ENCODE data around the gene EYA2.

EYA2 gene

DNA sequence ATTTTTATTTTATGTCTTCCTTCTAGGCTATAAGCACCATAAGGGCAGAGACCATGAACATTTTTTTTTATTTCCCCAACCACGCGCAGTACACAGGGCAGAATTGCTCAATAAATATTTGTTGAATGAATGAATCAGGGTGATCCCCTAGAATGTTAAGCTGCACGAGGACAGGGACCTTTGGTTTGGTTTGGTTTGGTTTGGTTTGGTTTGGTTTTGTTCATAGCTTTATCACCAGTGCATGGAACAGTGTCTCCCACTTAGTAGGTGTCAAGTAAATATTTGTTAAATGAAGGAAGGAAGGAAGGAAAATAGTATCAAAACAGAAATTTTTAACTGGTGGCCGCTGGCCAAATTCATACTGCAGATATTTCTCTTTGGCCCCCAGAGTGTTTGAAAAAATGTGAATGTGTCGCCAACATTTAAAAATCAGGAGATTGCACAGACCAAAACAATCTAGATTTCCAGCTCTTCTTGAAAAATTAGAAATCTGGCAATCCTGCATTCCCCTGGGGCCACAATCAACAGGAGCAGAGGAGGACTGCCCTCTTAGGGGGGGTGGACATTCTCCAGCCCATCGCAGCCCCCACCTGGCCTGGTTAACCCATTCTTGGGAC lies 205.3 kb downstream of the EYA2 start:
- no peak for DNase-seq (ENCODE audit: low read depth in 2 of 3, low spot score in 2 of 3)

DNA sequence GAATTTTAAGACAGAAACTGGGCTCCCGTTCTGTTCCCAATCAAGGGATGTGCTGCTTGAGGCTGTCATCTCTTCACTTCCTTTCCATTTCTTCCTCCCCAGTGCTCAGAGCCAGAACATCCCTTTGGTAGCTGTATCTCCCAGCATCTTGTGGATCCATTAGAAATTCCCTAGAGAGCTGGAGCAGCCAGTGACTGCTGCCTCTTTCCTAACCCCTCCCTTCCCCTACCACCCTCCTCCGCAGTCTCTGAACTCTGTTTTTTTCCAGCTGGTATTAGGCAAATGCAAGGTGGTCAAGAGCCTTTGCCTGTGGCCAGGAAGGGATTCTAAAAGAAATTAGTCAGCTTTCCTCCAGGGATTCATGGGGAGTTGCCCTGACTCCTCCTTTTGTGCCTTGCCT lies 208.0 kb downstream of the EYA2 start:
- no peak for DNase-seq (ENCODE audit: low read depth in 2 of 3, low spot score in 2 of 3)

DNA sequence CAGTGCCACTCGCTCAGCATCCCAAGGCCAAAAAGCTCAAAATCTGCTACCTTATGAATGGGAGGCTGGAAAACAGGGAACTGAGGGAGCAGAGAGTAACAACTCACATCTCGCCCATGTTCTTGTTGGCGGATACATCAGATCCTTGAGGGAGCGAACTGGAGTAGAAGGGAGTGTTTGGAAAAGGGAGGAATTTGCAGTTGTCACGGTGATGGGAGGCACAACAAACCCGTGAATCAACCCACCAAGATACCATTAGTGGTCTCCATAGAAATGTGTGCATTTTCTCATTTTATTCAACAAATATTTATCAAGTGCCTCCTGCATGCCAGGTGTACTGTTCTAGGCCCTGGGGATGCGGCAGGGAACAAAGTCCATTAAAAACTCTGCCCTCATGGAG lies 212.1 kb downstream of the EYA2 start:
- DNase-seq (ENCODE audit: low read depth in 2 of 3, low spot score in 2 of 3): no peak

DNA sequence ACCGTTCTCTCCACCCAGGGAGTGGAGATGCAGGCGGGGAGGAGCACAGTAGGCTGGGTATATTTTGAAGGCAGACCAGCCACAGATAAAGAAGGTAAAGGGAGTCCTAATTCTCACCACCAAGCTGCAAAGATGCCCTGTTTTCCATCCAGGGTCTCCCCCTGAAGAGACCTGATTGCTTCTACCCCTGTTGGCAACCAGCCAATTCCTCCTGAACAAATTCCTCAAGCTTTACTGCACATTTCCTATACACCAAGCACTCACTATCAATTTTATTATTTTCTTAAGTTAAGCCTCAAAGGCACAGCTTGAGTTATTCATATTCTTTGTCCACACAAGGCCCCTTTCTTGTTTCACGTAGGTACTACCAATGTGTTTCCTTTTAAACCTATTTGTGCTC lies 214.4 kb downstream of the EYA2 start:
- no peak for DNase-seq (ENCODE audit: low read depth in 2 of 3, low spot score in 2 of 3)

DNA sequence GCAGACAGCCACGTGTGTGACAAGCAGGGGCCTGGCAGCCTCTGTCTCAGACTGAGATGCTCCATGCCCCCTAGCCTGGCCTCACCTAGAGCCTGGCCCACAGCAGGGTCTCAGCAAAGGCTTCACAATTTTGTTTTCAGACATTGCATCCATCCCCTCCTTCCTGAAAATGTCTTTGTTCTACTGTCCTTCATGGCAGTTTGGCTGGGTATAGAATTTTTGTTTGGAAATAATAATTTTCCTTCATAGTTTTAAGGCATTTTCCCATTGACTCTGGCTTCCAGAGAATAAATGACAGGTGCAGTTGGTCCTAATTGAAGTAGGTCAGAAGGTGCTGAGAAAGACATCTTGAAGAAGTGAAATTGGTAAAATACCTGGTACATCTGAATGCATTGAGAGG lies 216.2 kb downstream of the EYA2 start:
- DNase-seq (ENCODE audit: low read depth in 2 of 3, low spot score in 2 of 3): no peak

DNA sequence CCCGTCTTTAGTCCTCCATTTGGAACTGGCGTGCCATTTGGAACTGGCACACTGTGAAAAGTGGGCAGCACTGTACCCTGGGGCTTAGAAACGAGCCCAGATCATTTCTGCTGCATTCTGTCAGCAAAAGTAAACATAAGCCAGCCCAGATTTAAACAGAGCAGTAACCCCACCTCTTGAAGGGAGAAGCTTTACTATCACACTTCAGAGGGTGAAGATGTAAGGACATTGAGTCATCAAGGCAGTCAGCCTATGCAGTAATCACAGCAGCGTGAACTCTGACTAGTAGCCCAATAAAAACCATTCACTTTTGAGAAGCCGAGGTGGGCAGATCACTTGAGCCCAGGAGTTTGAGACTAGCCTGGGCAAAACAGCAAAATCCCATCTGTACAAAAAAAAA lies 216.9 kb downstream of the EYA2 start:
- no peak for DNase-seq (ENCODE audit: low read depth in 2 of 3, low spot score in 2 of 3)

DNA sequence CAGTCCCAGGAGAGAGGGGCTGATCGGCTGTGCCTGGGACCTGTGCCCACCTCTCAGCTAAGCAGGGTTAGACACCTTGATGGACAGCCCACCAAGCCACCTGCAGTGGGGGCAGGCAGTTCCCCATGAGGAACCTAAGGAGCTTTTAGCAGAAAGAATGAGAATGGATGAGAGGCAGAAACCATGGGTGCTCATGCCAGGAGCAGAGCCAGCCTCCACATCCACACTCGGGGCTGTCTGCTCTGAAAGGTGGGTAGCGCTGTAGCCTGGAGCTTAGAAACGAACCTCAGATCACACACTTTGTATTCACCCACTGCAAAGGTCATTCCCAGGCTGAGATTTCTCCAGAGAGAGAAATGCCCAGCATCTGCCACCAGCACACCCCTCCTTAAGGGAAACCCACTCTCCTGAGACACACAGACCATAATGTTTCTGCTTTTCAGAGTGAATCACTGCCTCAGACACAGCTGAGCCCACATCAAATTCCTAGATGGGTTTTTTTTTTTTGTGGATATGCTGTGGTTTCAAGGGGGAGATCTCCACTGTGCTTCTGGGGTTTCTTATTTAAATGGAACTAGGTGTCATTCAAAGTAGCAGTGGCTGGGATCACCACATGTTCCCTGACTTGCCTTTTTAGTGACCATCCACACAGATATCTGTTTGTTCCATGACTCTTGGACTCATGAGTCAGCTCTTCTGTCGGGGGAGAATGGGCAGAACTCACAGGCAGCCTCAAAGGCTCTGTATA lies 218.9 kb downstream of the EYA2 start:
- DNase-seq (ENCODE audit: low read depth in 2 of 3, low spot score in 2 of 3): no peak

DNA sequence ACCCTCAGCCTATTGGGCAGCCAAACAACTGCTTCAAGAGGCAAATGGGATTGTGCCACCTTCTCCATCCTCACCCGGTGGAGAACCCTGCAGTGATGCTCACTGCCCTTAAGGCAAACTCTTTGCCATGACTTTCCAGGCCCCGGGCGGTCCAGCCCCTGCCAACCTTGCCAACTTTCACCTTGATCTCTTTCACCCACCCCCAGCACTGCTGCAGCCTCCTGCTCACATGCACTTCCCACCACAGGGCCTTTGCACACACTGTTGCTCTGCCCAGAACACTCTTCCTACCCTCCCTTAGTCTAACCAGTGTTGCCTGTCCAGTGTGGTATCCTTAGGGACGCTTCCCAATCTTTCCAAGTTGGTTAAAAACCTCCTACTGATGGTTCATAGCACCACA lies 221.1 kb downstream of the EYA2 start:
- no peak for DNase-seq (ENCODE audit: low read depth in 2 of 3, low spot score in 2 of 3)

DNA sequence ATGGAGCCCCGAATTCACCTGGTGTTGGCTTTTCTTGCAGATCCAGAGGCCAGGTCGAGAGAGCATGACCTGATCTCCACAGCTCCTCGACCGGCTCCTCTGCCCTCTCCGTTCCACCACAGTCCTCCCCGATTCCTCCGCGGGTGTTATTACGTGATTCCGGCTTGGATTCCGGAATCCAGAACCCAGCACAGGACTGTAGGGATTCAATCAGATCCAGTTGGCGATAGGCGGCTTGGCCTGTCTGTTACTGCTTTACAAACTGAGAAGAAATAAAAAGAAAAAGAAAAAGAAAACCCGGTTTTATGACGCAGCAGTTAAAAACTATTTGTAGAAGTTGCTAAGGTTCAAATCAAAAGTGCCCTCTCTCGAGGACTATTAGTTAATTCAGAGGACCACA lies 222.7 kb downstream of the EYA2 start:
- DNase-seq (ENCODE audit: low read depth in 2 of 3, low spot score in 2 of 3): no peak

DNA sequence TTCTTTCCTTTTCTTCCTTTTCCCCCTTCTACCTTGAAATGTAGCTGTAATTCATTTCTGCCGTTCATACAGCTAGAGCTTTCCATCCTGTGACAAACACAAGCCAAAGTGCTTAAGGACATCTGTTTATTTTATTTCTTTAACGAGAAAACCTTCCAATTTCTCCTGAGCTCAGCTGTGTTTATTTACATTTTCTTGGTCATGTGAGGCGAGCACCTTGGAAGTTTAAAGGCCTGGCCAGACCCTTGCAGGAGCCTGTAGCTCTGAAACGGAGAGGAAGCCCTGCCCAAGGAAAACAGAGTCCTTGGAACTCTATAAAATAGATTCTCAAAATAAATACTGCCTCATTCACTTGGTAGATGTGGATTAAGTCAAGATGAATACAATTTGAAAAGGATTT lies 223.1 kb downstream of the EYA2 start:
- DNase-seq (ENCODE audit: low read depth in 2 of 3, low spot score in 2 of 3): no peak

DNA sequence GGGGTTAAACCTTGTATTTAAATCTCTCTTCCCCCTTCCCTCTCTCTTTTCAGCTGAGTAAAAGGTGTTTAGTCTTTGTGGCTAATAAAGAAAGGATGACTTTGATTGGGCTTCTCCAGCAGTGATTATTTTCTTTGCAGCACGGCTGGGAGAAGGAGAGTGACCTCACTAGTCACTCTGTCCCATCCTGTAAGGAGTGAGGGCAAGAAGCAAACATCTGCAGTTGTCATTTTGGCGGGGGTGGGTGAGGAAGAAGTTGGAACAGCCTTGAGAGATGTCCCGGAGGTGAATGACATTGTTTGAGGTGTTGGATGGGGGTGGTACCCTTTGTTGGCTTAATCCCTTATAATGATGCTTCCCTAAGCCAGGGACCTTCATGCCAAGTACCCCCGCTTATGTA lies 223.6 kb downstream of the EYA2 start:
- DNase-seq (ENCODE audit: low read depth in 2 of 3, low spot score in 2 of 3): no peak

DNA sequence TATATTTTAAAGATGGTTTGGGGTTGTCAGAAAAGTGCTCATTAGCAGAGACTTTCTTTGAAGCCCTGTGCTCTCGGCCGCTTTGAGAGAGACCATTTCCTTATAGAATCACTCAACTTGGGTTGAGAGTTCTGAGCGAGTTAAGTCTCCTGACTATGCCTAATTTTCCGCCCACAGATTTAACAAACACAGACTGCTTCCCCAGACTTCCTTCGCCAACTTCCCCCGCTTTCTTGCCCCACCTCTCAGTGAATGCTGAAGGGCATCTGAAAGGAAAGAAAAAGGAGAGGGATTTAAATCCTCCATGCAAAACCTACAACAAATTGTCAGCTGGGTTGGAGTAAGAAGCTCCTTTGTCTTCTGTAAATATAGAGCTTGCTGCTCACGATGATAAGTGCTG lies 224.0 kb downstream of the EYA2 start:
- DNase-seq (ENCODE audit: low read depth in 2 of 3, low spot score in 2 of 3): no peak

DNA sequence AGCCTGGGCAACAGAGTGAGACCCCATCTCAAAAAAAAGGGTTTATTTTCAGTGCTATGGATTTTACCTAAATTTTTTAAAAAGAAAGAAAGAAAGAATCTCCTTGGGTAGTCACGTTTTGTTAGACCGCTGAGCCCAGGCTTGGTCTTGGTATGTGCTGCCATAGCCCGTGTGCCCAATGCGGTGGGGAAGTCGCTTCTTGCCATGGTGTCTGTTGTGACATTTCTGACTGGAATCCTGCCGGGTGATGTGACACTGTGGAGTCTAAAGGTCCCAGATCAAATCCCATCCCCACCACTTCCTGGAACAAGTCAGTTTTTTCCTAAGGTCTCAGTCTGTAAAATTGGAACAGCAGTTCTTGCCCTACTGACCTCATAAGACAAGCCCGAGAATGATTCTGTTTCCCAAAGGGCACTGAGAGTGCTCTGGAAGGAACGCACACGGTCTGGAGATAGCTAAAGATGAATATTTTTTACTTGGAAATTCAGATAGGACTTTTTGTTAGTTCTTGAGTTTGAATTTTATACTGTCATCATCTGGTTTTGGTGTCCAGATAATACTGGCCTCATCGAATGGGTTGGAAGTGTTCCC lies 225.8 kb downstream of the EYA2 start:
- DNase-seq (ENCODE audit: low read depth in 2 of 3, low spot score in 2 of 3): no peak

DNA sequence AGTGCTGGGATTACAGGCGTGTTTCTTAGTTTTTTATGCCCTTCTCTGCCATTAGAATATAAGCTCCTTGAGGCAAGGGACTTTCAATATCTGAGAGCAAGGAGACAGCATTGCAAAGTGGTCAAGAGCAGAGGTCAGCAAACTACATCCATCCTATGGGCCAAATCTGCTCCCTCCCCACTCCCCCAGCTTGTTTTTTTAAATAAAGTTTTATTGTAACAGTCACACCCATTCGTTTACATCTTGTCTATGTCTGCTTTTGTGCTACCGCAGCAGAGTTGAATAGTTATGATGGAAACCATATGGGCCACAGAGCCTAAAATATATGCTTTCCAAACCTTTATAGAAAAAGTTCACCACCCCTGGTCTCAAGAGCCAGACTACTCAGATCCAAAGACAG lies 227.9 kb downstream of the EYA2 start:
- DNase-seq (ENCODE audit: low read depth in 2 of 3, low spot score in 2 of 3): no peak

DNA sequence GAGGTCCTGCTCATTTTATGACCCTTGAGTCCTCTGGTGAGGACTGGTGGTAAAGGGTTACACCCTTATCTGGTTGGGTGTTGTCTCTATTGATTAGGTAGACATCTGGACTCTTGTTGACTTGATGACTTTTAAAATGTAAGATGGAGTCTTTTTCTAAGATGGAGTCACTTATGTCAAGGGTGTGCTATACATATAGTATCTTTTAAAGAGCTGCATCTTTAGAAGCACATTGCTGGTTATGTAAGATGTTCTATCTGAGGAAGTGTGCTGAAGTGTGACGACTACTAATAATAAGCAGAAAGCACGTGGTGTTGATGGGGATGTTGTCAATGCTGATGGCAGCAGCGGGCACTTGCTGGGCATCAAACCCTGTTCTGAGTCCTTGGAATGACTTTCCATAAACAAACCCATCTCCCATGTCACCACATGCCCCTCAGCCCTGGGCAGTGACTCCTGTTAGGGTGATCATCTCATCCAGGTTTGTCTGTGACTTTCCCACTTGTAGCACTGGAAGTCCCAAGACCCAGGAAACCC lies 229.6 kb downstream of the EYA2 start:
- no peak for DNase-seq (ENCODE audit: low read depth in 2 of 3, low spot score in 2 of 3)

DNA sequence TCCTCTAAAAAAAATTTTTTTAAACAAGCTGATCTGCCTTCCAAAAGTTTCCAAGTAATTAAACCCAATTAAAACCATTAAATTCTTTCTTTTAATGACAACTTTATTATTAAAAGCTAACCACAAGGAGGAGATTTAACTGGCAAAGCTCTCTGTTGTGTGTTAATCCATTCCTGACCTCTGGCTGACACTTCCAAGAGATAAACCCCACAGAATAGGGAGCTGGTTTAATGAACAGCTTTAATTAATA lies 230.8 kb downstream of the EYA2 start:
- no peak for DNase-seq (ENCODE audit: low read depth in 2 of 3, low spot score in 2 of 3)

DNA sequence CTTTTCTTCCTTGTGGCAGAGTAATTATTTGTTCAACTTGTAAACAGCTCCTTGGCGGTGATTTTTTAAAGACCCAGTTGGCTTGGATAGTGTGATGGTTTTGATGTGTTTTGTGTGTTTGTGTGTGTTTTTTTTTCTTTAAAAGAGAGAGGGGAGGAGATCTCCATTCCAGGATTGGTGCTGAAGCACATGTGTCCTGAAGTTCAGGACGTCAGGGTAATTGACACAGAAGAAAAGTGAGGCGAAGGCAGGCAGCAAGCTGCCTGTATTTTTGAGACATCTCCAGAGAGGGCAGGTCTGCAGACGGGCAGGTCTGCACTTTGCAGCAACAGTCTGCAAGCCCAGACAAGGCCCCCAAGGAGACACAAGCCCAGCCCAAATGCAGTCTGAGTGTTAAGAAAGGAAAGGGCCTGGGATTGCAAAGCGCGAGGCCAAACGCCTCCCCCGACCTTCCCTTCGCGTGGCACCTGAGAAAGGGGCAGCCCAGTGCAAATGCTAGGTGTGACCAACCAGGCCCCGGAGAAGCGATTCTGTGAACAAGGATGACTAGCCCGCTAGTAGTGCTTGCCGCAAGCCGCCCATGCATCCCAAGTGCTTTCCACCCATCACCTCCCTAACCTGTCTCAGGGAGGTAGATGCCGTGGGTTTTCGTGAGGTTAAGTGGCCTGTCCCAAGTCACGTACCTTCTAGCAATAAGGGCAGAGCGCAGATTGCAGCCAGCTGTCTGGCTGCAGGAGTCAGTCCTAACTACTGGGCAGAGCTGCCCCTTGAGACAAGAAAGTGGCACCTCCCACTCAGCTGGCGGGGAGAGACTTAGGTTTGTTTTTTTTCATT lies 231.3 kb downstream of the EYA2 start:
- no peak for DNase-seq (ENCODE audit: low read depth in 2 of 3, low spot score in 2 of 3)

DNA sequence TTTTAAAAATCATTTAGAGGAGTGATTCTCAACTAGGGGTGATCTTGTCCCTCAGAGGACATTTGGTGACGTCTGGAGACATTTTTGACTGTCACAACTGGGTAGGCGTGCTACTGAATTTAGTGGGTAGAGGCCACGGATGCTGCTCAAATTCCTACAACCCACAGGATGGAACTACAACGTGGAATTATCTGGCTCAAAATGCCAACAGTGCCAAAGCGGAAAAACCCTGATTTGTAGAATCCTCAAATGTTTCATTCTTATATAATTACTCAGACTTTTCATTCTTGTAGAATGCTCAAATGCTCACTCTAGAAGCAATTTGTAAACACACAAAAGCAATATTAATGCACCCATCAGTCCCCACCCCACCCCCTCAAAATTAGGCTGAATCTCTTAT lies 232.1 kb downstream of the EYA2 start:
- no peak for DNase-seq (ENCODE audit: low read depth in 2 of 3, low spot score in 2 of 3)

DNA sequence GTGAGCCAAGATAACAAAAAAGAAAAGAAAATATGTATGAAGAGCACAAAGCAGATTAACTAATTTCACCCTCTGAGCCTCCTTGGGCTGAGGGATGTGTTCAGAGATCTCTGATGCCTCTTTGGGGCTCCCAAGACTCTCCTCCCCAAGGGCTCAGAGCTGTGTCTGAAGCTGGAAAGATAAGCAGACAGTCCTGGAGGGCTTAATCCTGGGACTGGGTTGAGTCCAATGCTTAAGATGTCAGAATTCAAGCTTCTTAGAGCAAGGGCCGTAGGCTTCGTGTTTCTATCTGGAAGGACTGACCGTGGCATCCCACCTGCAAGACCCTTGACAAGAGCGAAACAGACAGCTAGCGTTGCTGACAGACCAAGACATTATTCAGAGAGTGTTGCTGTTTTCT lies 232.9 kb downstream of the EYA2 start:
- DNase-seq (ENCODE audit: low read depth in 2 of 3, low spot score in 2 of 3): no peak

DNA sequence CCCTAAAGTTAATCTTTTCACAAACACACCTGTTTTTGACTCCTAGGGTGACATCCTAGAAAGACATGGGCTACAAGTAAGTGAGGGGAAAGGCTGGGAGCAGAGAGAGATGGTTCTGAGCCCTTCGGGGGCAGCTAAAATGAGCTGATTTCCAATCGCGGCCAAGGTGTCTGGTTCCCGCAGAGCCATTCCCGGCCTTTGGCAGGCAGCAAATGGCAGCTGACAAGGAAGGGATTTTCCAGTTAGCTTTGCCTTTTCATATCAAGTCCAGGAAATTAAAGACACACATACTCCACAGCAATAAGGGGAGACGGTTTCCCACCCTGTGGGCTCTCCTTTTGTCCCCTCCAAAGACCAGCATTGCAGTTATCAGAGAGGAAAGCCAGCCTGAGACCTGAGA lies 233.4 kb downstream of the EYA2 start:
- DNase-seq (ENCODE audit: low read depth in 2 of 3, low spot score in 2 of 3): no peak

DNA sequence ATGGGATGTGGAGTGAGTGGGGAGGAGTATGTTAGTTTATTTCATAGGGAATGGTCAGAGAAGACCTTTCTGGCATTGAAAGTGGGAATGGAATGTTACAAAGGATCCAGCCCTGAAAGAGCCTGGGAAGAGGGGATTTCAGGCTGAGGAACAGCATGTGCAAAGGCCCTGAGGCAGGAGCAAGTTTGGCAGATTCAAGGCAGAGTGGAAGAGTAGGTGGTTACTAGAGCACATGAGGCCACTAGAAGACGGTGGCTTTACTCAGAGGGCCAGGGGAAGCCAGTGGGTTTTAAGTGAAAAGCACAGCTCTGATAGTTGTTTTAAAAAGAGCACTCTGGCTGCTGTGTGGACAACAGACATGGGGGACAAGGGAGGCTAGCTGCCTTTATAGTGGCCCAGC lies 234.7 kb downstream of the EYA2 start:
- DNase-seq (ENCODE audit: low read depth in 2 of 3, low spot score in 2 of 3): no peak
